Neural progenitor cell (in vitro differentiated cells): Measurements from ENCODE around the gene PPP2R2B. TPM values are rescaled to one million over a fixed set of nuclear protein-coding genes. Genes with fewer than 3 reads are reported as not detected.

Experiments used
- DNase-seq: peaks from one replicate; pipeline ENCODE4 v3.0.0-alpha.2; 2016; ENCODE audit warnings: low spot score
- H2AFZ ChIP-seq: fragments of 200-600 bp; sonication (generic); replicated peaks from 2 replicates; pipeline ENCODE4 v1.6.1; 2016; ENCODE audit warnings: antibody characterized with exemption
- H3F3A ChIP-seq: fragments of 200-600 bp; sonication (generic); 2 replicates; pipeline ENCODE4 v1.6.1; 2016; ENCODE audit warnings: antibody characterized with exemption, low read depth
- H3K27ac ChIP-seq: fragments of 200-600 bp; sonication (generic); 2 replicates; pipeline ENCODE4 v1.5.1; 2016; ENCODE audit warnings: mild to moderate bottlenecking
- H3K27me3 ChIP-seq: fragments of 200-600 bp; sonication (generic); 2 replicates; pipeline ENCODE4 v1.6.1; 2016; ENCODE audit warnings: mild to moderate bottlenecking, moderate library complexity
- H3K36me3 ChIP-seq: fragments of 200-600 bp; sonication (generic); 2 replicates; pipeline ENCODE4 v1.5.1; 2016
- H3K4me1 ChIP-seq: fragments of 200-600 bp; sonication (generic); 2 replicates; pipeline ENCODE4 v1.6.1; 2016; ENCODE audit warnings: mixed run types
- H3K4me2 ChIP-seq: fragments of 200-600 bp; sonication (generic); 2 replicates; pipeline ENCODE4 v1.6.1; 2016
- H3K4me3 ChIP-seq: fragments of 200-600 bp; sonication (generic); 2 replicates; pipeline ENCODE4 v1.5.1; 2016
- H3K79me2 ChIP-seq: fragments of 200-600 bp; sonication (generic); 2 replicates; pipeline ENCODE4 v1.6.1; 2016; ENCODE audit warnings: low read depth
- H3K9ac ChIP-seq: fragments of 200-600 bp; sonication (generic); 2 replicates; pipeline ENCODE4 v1.6.1; 2016
- H3K9me3 ChIP-seq: fragments of 200-600 bp; sonication (generic); 2 replicates; pipeline ENCODE4 v1.5.1; 2016; ENCODE audit warnings: low read depth
- H4K20me1 ChIP-seq: fragments of 200-600 bp; sonication (generic); 2 replicates; pipeline ENCODE4 v1.6.1; 2016; ENCODE audit warnings: low read depth
- H3K27ac Mint-ChIP-seq: 3 replicates; pipeline ENCODE4 v1.8.0; 2021; ENCODE audit warnings: mixed read lengths
- H3K27me3 Mint-ChIP-seq: 2 replicates; pipeline ENCODE4 v1.8.0; 2022; ENCODE audit warnings: low read depth, mild to moderate bottlenecking, inconsistent platforms, moderate library complexity, mixed read lengths; ENCODE audit not compliant: insufficient read depth
- H3K36me3 Mint-ChIP-seq: 3 replicates; pipeline ENCODE4 v1.8.0; 2021; ENCODE audit warnings: mixed read lengths
- H3K4me1 Mint-ChIP-seq: 3 replicates; pipeline ENCODE4 v1.8.0; 2021; ENCODE audit warnings: mixed read lengths
- H3K4me3 Mint-ChIP-seq: 3 replicates; pipeline ENCODE4 v1.8.0; 2021; ENCODE audit warnings: mild to moderate bottlenecking, moderate library complexity, mixed read lengths
- H3K9me3 Mint-ChIP-seq: 3 replicates; pipeline ENCODE4 v1.8.0; 2020; ENCODE audit warnings: mixed read lengths
- EZH2 ChIP-seq: fragments of 200-600 bp; sonication (generic); IDR thresholded peaks from 2 replicates; pipeline ENCODE4 v1.6.1; 2017; ENCODE audit warnings: antibody characterized with exemption, mild to moderate bottlenecking, moderate library complexity
- EZH2phosphoT487 ChIP-seq: fragments of 200-600 bp; sonication (generic); IDR thresholded peaks from 2 replicates; pipeline ENCODE4 v1.6.1; 2017; ENCODE audit warnings: antibody characterized with exemption
- total RNA-seq: library from RNA; depleted of rRNA; stranded (reverse); fragments of >200 nt; gene quantifications from 2 replicates; pipeline ENCODE4 v1.2.3, GENCODE V29; 2015; ENCODE audit warnings: low replicate concordance
- TF ChIP-seq, protein P1 (sequence below): fragments of 200-600 bp; sonication (generic); IDR thresholded peaks from 2 replicates; pipeline ENCODE4 v1.5.1; 2017; ENCODE audit warnings: antibody characterized with exemption, mild to moderate bottlenecking

The PPP2R2B gene
- total RNA-seq, 1 donor from 2014 or later: 26.6 TPM

DNA sequence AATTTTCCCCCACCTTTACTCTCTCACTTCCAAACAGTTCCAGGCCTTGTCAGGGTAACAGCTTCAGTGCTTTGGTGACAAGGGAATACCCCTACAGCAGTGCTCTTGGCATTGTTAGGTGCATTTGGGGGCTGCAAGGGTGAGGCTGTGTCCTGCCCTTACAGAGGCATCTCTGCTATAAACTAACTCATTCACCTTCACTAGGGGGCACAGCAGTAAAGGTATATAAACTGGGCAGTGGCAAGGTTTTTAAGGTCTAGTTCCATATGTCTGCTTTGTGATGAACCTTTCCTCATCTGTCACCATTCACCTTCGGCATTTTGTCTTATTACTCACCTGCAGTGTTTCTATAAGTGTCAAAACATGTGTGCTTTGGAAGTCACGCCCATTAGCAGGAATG is 283.5 kb downstream of the PPP2R2B start:
- Histone ChIP-seq H3K36me3 (no peaks in the 10 kb centered on the region), H3K79me2 (no peaks in the 10 kb centered on the region), H3F3A (no peaks in the 10 kb centered on the region), H3K9me3 (no peaks in the 10 kb centered on the region), H2AFZ (no peak overlapping the region), H4K20me1 (no peaks in the 10 kb centered on the region), H3K4me1 (peaks cover 8% of the 10 kb centered on the region), H3K9ac (no peak overlapping the region), H3K27ac (no peak overlapping the region), H3K4me2 (no peak overlapping the region), H3K27me3 (no peaks in the 10 kb centered on the region), H3K4me3 (no peak overlapping the region)
- Mint-ChIP-seq H3K4me1 (peaks cover 4% of the 10 kb centered on the region), H3K27me3 (peaks cover 2% of the 10 kb centered on the region), H3K27ac (no peak overlapping the region), H3K9me3 (no peaks in the 10 kb centered on the region), H3K36me3 (no peaks in the 10 kb centered on the region), H3K4me3 (no peak overlapping the region)
- no peak for DNase-seq
- TF ChIP-seq, protein P1, sequence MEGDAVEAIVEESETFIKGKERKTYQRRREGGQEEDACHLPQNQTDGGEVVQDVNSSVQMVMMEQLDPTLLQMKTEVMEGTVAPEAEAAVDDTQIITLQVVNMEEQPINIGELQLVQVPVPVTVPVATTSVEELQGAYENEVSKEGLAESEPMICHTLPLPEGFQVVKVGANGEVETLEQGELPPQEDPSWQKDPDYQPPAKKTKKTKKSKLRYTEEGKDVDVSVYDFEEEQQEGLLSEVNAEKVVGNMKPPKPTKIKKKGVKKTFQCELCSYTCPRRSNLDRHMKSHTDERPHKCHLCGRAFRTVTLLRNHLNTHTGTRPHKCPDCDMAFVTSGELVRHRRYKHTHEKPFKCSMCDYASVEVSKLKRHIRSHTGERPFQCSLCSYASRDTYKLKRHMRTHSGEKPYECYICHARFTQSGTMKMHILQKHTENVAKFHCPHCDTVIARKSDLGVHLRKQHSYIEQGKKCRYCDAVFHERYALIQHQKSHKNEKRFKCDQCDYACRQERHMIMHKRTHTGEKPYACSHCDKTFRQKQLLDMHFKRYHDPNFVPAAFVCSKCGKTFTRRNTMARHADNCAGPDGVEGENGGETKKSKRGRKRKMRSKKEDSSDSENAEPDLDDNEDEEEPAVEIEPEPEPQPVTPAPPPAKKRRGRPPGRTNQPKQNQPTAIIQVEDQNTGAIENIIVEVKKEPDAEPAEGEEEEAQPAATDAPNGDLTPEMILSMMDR: peak; percentile 23
- TF ChIP-seq EZH2phosphoT487: no peak

GRCh38 chr5:146592352-146592751 is 286.2 kb downstream of the PPP2R2B start:
- H3K4me3 ChIP-seq: no peak overlapping the region
- no peak overlapping the region for H3K4me3 Mint-ChIP-seq
- no peaks in the 10 kb centered on the region for H3K36me3 ChIP-seq
- peaks cover 14% of the 10 kb centered on the region for H3K4me1 ChIP-seq
- no peak overlapping the region for H3K27ac ChIP-seq
- H3K4me1 Mint-ChIP-seq: peaks cover 20% of the 10 kb centered on the region
- H3K36me3 Mint-ChIP-seq: no peaks in the 10 kb centered on the region
- no peaks in the 10 kb centered on the region for H3K79me2 ChIP-seq
- no peaks in the 10 kb centered on the region for H3F3A ChIP-seq
- no peak for TF ChIP-seq EZH2
- TF ChIP-seq EZH2phosphoT487: no peak
- TF ChIP-seq, protein P1: no peak
- H3K27me3 ChIP-seq: no peaks in the 10 kb centered on the region
- no peak overlapping the region for H3K27ac Mint-ChIP-seq
- H4K20me1 ChIP-seq: no peaks in the 10 kb centered on the region
- DNase-seq: no peak
- no peak overlapping the region for H3K9ac ChIP-seq
- H3K27me3 Mint-ChIP-seq: peaks cover 2% of the 10 kb centered on the region
- H3K4me2 ChIP-seq: no peak overlapping the region
- H2AFZ ChIP-seq: no peak overlapping the region
- H3K9me3 Mint-ChIP-seq: no peaks in the 10 kb centered on the region
- H3K9me3 ChIP-seq: no peaks in the 10 kb centered on the region

- Histone ChIP-seq H3K36me3 (no peaks in the 10 kb centered on the region), H3K27ac (no peak overlapping the region), H3K4me3 (no peak overlapping the region), H3K27me3 (no peaks in the 10 kb centered on the region), H2AFZ (no peak overlapping the region), H3K4me2 (no peak overlapping the region), H3F3A (no peaks in the 10 kb centered on the region), H4K20me1 (no peaks in the 10 kb centered on the region), H3K9me3 (no peaks in the 10 kb centered on the region), H3K79me2 (no peaks in the 10 kb centered on the region), H3K4me1 (peaks cover 22% of the 10 kb centered on the region), H3K9ac (no peak overlapping the region)
- Mint-ChIP-seq H3K27me3 (peaks cover 3% of the 10 kb centered on the region), H3K4me3 (no peak overlapping the region), H3K27ac (peak overlapping the region; percentile 87), H3K9me3 (no peaks in the 10 kb centered on the region), H3K36me3 (no peaks in the 10 kb centered on the region), H3K4me1 (peaks cover 20% of the 10 kb centered on the region)
- no peak for TF ChIP-seq EZH2phosphoT487
- TF ChIP-seq, protein P1: no peak
- no peak for TF ChIP-seq EZH2
- no peak for DNase-seq
These were observed 289.6 kb downstream of the PPP2R2B start for GRCh38 chr5:146589028-146589345.
